Upper lobe of left lung (tissue), 6 donors: ENCODE measurements around the gene LMNTD2. TPM values are rescaled to one million over a fixed set of nuclear protein-coding genes. Genes with fewer than 3 reads are reported as not detected.

ENCODE experiments used
- ATAC-seq, 2 donors: fragments of 200-7000 bp; cut with Tn5 transposase; one replicate each; pipeline ENCODE4 v1.9.1; 2022; ENCODE audit warnings: mild to moderate bottlenecking in 2 of 2, moderate library complexity in 2 of 2; ENCODE audit not compliant: low FRiP score in 2 of 2
- DNase-seq, 2 donors: peaks; one replicate each; pipeline ENCODE4 v3.0.0-alpha.2; 2019 to 2020
- H3K27ac ChIP-seq, 4 donors: fragments of 200-600 bp; sonication (generic); one replicate each; pipeline ENCODE4 v1.5.1; 2016 to 2019
- H3K27me3 ChIP-seq, 4 donors: fragments of 200-600 bp; sonication (generic); one replicate each; pipeline ENCODE4 v1.5.1; 2017 to 2019
- H3K36me3 ChIP-seq, 4 donors: fragments of 200-600 bp; sonication (generic); one replicate each; pipeline ENCODE4 v1.5.1; 2016 to 2019
- H3K4me1 ChIP-seq, 4 donors: fragments of 200-600 bp; sonication (generic); one replicate each; pipeline ENCODE4 v1.5.1; 2018 to 2019
- H3K4me3 ChIP-seq, 4 donors: fragments of 200-600 bp; sonication (generic); one replicate each; pipeline ENCODE4 v1.5.1; 2017 to 2019; ENCODE audit warnings: mild to moderate bottlenecking in 2 of 4, moderate library complexity in 1 of 4
- H3K9me3 ChIP-seq, 4 donors: fragments of 200-600 bp; sonication (generic); one replicate each; pipeline ENCODE4 v1.5.1; 2018 to 2019
- EP300 ChIP-seq, 4 donors: sonication (generic); formaldehyde crosslinking; IDR thresholded peaks; one replicate each; pipeline ENCODE4 v1.5.1; 2017; ENCODE audit warnings: antibody characterized with exemption in 4 of 4, control low read depth in 2 of 4
- POLR2A ChIP-seq, 4 donors: fragments of 450-650 bp; IDR thresholded peaks; one replicate each; pipeline ENCODE4 v1.5.1; 2016 to 2017; ENCODE audit warnings: antibody characterized with exemption in 4 of 4, mild to moderate bottlenecking in 2 of 4
- POLR2AphosphoS5 ChIP-seq, 2 donors: sonication (generic); formaldehyde crosslinking; IDR thresholded peaks; one replicate each; pipeline ENCODE4 v1.5.1; 2017; ENCODE audit warnings: antibody characterized with exemption in 2 of 2
- WGBS, 2 donors: methylation state at CpG; one replicate each; pipeline ENCODE4 v1.1.5; 2017 to 2018; 5-methylcytosine and 5-hydroxymethylcytosine counted together
- small RNA-seq, 4 donors: library from RNA; depleted of rRNA; stranded (forward); fragments of <200 nt; gene quantifications; one replicate each; pipeline ENCODE3, GENCODE V24; 2016
- total RNA-seq, 6 donors: library from RNA; depleted of rRNA in 4 of 6; stranded (reverse); fragments of >200 nt in 4 of 6; gene quantifications; one replicate each; pipeline versions ENCODE4 v1.1.0 to v1.2.1, GENCODE V29; 2016 to 2021
- TF ChIP-seq, protein P1 (sequence below), 6 experiments: fragments of 450-650 bp in 4 of 6; fragments of 200-600 bp in 2 of 6; sonication (generic) in 2 of 6; IDR thresholded peaks; one replicate each; pipeline ENCODE4 v1.5.1; 2016 to 2019; ENCODE audit warnings: antibody characterized with exemption in 6 of 6
- donor health status: DM: no; HTN: no; CAD: no; lungs with moderate emphysema.
- donor health status: DM: no; HTN: yes; CAD: no; lungs with severe emphysema.

LMNTD2 gene
- total RNA-seq, 6 donors from 2014 or later, result 4.6 to 32.5 (median 6.7) TPM

GRCh38 chr11:504994-505344 is 55.6 kb downstream of the LMNTD2 start:
- Histone ChIP-seq H3K9me3 (no peaks in the 10 kb centered on the region), H3K36me3 (peaks cover 6 to 41% (median 32%) of the 10 kb centered on the region in 4 donors), H3K27ac (peak overlapping the region; percentile 79 to 100 (median 98)), H3K27me3 (no peaks in the 10 kb centered on the region), H3K4me3 (peak overlapping the region in 3 of 4 donors; percentile 42 to 70 (median 58)), H3K4me1 (peaks cover 43 to 57% (median 46%) of the 10 kb centered on the region in 4 donors)
- DNase-seq (no peak), ATAC-seq (no peak)
- 72 to 76% methylated on average over 7 of the region's 7 CpGs for WGBS, 2 donors
- TF ChIP-seq, protein P1, sequence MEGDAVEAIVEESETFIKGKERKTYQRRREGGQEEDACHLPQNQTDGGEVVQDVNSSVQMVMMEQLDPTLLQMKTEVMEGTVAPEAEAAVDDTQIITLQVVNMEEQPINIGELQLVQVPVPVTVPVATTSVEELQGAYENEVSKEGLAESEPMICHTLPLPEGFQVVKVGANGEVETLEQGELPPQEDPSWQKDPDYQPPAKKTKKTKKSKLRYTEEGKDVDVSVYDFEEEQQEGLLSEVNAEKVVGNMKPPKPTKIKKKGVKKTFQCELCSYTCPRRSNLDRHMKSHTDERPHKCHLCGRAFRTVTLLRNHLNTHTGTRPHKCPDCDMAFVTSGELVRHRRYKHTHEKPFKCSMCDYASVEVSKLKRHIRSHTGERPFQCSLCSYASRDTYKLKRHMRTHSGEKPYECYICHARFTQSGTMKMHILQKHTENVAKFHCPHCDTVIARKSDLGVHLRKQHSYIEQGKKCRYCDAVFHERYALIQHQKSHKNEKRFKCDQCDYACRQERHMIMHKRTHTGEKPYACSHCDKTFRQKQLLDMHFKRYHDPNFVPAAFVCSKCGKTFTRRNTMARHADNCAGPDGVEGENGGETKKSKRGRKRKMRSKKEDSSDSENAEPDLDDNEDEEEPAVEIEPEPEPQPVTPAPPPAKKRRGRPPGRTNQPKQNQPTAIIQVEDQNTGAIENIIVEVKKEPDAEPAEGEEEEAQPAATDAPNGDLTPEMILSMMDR (IDR thresholded peaks at IDR 0.05), result no peak
- TF ChIP-seq POLR2A (IDR thresholded peaks at IDR 0.05) (no peak), EP300 (IDR thresholded peaks at IDR 0.05) (no peak), POLR2AphosphoS5 (IDR thresholded peaks at IDR 0.05) (no peak)

Small RNAs within 50 kb of the gene (small RNA-seq; reads per million reads assigned to genes)
- 16.2 to 60.5 (median 32.7) reads per million in 4 donors for gene MIR210

Other genes starting within 250 kb of the LMNTD2 start
- gene IFITM1, start 246.7 kb downstream of the LMNTD2 start, total RNA-seq, result 100 to 1,000 TPM in 1 of 6 donors, 10 to 100 TPM in 5; 16.8 to 119 (median 74.5) TPM
- 100 to 1,000 TPM; 132 to 860 (median 360) TPM for gene IFITM3, start 239.9 kb downstream of the LMNTD2 start, total RNA-seq
- 1 to 10 TPM in 1 of 6 donors, under 1 TPM in 4, not detected in 1; 0.23 to 2.1 (median 0.54) TPM for gene B4GALNT4, start 191.2 kb downstream of the LMNTD2 start, total RNA-seq
- 10 to 100 TPM; 33.4 to 86.3 (median 55.2) TPM for gene PKP3, start 166.5 kb downstream of the LMNTD2 start, total RNA-seq
- gene SIGIRR, start 145.7 kb downstream of the LMNTD2 start, total RNA-seq, result 100 to 1,000 TPM in 3 of 6 donors, 10 to 100 TPM in 3; 54.7 to 116 (median 91.1) TPM
- gene ANO9, start 118.7 kb downstream of the LMNTD2 start, total RNA-seq, result 10 to 100 TPM; 11.7 to 62.9 (median 18.8) TPM
- 100 to 1,000 TPM in 1 of 6 donors, 10 to 100 TPM in 5; 29.6 to 188 (median 45.1) TPM for gene PTDSS2, start 110.5 kb downstream of the LMNTD2 start, total RNA-seq
- 100 to 1,000 TPM; 236 to 374 (median 339) TPM for gene RNH1, start 53.5 kb downstream of the LMNTD2 start, total RNA-seq
- gene HRAS, start 25.2 kb downstream of the LMNTD2 start, total RNA-seq, result 10 to 100 TPM; 45.5 to 85.0 (median 59.9) TPM
- 10 to 100 TPM in 1 of 6 donors, 1 to 10 TPM in 5; 3.5 to 11.5 (median 5.8) TPM for gene LRRC56, start 23.2 kb downstream of the LMNTD2 start, total RNA-seq
- 100 to 1,000 TPM in 5 of 6 donors, 10 to 100 TPM in 1; 80.2 to 222 (median 129) TPM for gene RASSF7, start 232 bp upstream of the LMNTD2 start, total RNA-seq
- gene PHRF1, start 15.7 kb upstream of the LMNTD2 start, total RNA-seq, result 10 to 100 TPM; 25.7 to 93.2 (median 37.9) TPM
- 100 to 1,000 TPM in 2 of 6 donors, 10 to 100 TPM in 4; 32.6 to 123 (median 56.2) TPM for gene IRF7, start 55.2 kb upstream of the LMNTD2 start, total RNA-seq
- gene CDHR5, start 64.2 kb upstream of the LMNTD2 start, total RNA-seq, result under 1 TPM in 1 of 6 donors, not detected in 5; 0.40 TPM
- under 1 TPM in 1 of 6 donors, not detected in 5; 0.72 TPM for gene SCT, start 66.4 kb upstream of the LMNTD2 start, total RNA-seq
- 1 to 10 TPM in 3 of 6 donors, under 1 TPM in 1, not detected in 2; 0.54 to 4.2 (median 1.5) TPM for gene DRD4, start 76.5 kb upstream of the LMNTD2 start, total RNA-seq
- 10 to 100 TPM; 23.9 to 87.3 (median 35.6) TPM for gene DEAF1, start 134.5 kb upstream of the LMNTD2 start, total RNA-seq
- gene TMEM80, start 135.1 kb upstream of the LMNTD2 start, total RNA-seq, result 10 to 100 TPM; 28.6 to 62.9 (median 36.1) TPM
- gene EPS8L2, start 145.5 kb upstream of the LMNTD2 start, total RNA-seq, result 100 to 1,000 TPM; 120 to 497 (median 199) TPM
- 100 to 1,000 TPM; 163 to 313 (median 217) TPM for gene TALDO1, start 186.7 kb upstream of the LMNTD2 start, total RNA-seq
- gene GATD1, start 216.7 kb upstream of the LMNTD2 start, total RNA-seq, result 10 to 100 TPM; 14.8 to 77.7 (median 63.6) TPM
- not detected for gene CEND1, start 229.4 kb upstream of the LMNTD2 start, total RNA-seq
- 10 to 100 TPM; 13.6 to 29.3 (median 22.3) TPM for gene SLC25A22, start 237.5 kb upstream of the LMNTD2 start, total RNA-seq
- gene PIDD1, start 244.5 kb upstream of the LMNTD2 start, total RNA-seq, result 10 to 100 TPM in 5 of 6 donors, 1 to 10 TPM in 1; 5.2 to 76.5 (median 15.4) TPM
- 1,000 to 10,000 TPM in 2 of 6 donors, 100 to 1,000 TPM in 4; 451 to 1,926 (median 773) TPM for gene RPLP2, start 249.2 kb upstream of the LMNTD2 start, total RNA-seq